ENCODE results near the gene FAM53A. TPM values are rescaled to one million over a fixed set of nuclear protein-coding genes. Genes with fewer than 3 reads are reported as not detected.

The FAM53A gene
- total RNA-seq, 1 donor from 2014 or later = 1.7 TPM

GRCh38 chr4:1660948-1661677 is 23.0 kb downstream of the FAM53A start:
- DNase-seq = no peak

GRCh38 chr4:1659104-1660043 is 24.7 kb downstream of the FAM53A start:
- DNase-seq = no peak

- no peak for DNase-seq
Measured at GRCh38 chr4:1658581-1658980, 25.5 kb downstream of the FAM53A start.

- no peak for DNase-seq
Measured at GRCh38 chr4:1658146-1658545, 26.0 kb downstream of the FAM53A start.

GRCh38 chr4:1656986-1657385 is 27.1 kb downstream of the FAM53A start:
- no peak for DNase-seq

GRCh38 chr4:1656132-1656531 is 28.0 kb downstream of the FAM53A start:
- no peak for DNase-seq

GRCh38 chr4:1655676-1656075 is 28.4 kb downstream of the FAM53A start:
- DNase-seq = no peak

- no peak for DNase-seq
Measured at GRCh38 chr4:1655081-1655480, 29.0 kb downstream of the FAM53A start.

- DNase-seq = no peak
Measured at GRCh38 chr4:1654216-1654955, 29.7 kb downstream of the FAM53A start.

- DNase-seq = no peak
Measured at GRCh38 chr4:1653776-1654175, 30.3 kb downstream of the FAM53A start.

GRCh38 chr4:1652088-1652487 is 32.0 kb downstream of the FAM53A start:
- DNase-seq = no peak

GRCh38 chr4:1651609-1652008 is 32.5 kb downstream of the FAM53A start:
- no peak for DNase-seq

GRCh38 chr4:1648962-1649361 is 35.2 kb downstream of the FAM53A start:
- no peak for DNase-seq

- DNase-seq = no peak
Measured at GRCh38 chr4:1647432-1647831, 36.7 kb downstream of the FAM53A start.

GRCh38 chr4:1646690-1647089 is 37.4 kb downstream of the FAM53A start:
- DNase-seq = peak; percentile 87

GRCh38 chr4:1644891-1645657 is 39.0 kb downstream of the FAM53A start:
- peak; percentile 86 for DNase-seq

- DNase-seq = peak; percentile 32
Measured at GRCh38 chr4:1643971-1644735, 40.0 kb downstream of the FAM53A start.

GRCh38 chr4:1642196-1642951 is 41.7 kb downstream of the FAM53A start:
- no peak for DNase-seq

- no peak for DNase-seq
Measured at GRCh38 chr4:1641671-1642070, 42.4 kb downstream of the FAM53A start.
